ENCODE results near the gene IL18RAP.

DNA sequence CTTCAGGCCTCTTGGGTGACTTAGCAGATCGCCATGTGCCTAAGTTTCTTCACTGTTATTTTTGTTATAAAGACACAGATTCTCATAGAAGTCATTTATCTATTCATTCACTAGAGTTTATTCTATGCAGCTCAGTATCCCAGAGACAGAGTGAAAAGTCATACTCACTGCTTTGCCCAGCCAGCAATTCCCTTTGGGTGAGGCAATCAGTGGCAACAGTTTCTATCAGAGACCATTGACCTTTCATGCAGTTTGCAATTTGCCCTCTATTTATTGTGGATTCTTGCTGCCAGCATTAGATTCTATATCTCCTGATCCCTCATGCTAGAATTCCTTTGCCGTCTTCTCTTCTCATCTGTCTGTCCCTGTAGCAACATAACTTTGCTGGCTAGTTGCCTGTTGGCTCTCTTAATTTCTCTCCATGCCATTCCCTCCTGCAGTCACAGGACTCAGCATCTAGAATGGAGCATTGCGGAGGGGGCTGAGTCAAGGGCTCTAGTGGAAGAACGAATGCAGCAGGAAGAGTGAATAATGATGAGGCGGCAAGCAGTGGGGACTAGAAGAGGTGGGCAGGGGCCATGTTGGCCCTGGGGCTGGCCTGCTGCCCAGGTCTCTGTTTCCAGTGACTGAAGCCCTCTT lies 62.3 kb downstream of the IL18RAP start:
- TF ChIP-seq, protein P1, sequence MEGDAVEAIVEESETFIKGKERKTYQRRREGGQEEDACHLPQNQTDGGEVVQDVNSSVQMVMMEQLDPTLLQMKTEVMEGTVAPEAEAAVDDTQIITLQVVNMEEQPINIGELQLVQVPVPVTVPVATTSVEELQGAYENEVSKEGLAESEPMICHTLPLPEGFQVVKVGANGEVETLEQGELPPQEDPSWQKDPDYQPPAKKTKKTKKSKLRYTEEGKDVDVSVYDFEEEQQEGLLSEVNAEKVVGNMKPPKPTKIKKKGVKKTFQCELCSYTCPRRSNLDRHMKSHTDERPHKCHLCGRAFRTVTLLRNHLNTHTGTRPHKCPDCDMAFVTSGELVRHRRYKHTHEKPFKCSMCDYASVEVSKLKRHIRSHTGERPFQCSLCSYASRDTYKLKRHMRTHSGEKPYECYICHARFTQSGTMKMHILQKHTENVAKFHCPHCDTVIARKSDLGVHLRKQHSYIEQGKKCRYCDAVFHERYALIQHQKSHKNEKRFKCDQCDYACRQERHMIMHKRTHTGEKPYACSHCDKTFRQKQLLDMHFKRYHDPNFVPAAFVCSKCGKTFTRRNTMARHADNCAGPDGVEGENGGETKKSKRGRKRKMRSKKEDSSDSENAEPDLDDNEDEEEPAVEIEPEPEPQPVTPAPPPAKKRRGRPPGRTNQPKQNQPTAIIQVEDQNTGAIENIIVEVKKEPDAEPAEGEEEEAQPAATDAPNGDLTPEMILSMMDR (IDR thresholded peaks at IDR 0.05): no peak
- TF ChIP-seq POLR2A (IDR thresholded peaks at IDR 0.05): no peak

Data from tibial nerve (tissue), 3 donors.